Measurements from ENCODE around the gene LMAN2L.

- TF ChIP-seq EZH2 (IDR thresholded peaks at IDR 0.05; ENCODE audit: borderline replicate concordance, insufficient read depth, low read depth, low read length, poor library complexity, severe bottlenecking) (no peak), CTCF (IDR thresholded peaks at IDR 0.05) (no peak)
Observed at GRCh38 chr2:96710985-96711384, 28.9 kb downstream of the LMAN2L start.

All from B cell (primary cell).